Measurements from ENCODE around the gene TLX1.

Gene TLX1

DNA sequence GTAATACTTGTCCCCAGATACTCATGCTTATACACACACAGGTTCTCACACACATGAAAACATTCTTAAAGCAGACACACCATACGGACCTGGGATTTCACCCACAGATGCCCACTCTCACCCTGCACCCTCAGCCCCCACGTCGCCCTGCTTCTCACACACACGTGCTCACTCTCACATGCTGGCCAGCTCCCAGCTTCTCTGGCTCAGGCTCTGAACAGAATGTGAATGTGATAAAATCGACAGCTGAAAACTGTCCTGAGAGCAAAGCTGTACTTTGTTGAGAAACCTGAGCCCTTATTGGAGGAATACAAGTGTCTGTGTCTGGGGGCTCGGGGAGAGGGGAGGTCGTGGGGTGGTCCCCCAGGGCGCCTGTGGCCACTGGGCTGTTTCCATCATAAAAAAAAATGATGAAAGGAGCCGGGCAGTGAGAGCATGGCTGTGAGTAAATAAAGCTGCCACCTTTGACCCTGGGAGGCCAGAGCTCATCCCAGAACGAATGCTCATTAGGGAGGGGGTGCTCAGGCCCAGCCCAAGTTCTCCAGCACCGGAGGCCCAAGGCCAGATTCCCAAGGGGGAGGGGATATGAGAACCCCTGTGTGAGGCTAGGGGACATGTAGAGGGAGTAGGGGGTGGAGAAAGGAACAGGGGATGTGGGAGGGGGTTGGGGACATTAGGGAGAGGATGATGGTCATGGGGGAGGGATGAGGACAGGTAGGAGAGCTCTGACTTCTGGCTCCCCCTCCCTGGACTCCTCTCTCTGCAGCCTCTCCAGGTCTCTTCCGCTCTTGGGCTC, 18.1 kb upstream of the TLX1 start:
- DNase-seq (ENCODE audit: low spot score): no peak

GRCh38 chr10:101113890-101114403, 17.2 kb upstream of the TLX1 start:
- no peak for DNase-seq (ENCODE audit: low spot score)

- no peak for DNase-seq (ENCODE audit: low spot score)
These were observed 16.5 kb upstream of the TLX1 start for GRCh38 chr10:101114646-101115045.

DNA sequence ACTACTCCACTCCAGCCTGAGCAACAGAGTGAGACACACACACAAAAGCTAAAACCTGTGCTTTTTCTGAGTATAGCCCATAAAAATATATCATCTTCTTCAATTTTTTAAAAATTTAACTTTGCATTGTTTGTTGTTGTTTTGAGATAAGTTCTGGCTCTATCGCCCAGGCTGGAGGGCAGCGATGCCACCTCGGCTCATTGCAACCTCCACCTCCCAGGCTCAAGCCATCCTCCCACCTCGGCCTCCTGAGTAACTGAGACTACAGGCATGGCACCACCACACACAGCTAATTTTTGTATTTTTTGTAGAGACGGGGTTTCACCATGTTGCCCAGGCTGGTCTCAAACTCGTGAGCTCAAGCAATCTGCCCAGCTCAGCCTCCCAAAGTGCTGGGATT, 14.3 kb upstream of the TLX1 start:
- no peak for DNase-seq (ENCODE audit: low spot score)

DNA sequence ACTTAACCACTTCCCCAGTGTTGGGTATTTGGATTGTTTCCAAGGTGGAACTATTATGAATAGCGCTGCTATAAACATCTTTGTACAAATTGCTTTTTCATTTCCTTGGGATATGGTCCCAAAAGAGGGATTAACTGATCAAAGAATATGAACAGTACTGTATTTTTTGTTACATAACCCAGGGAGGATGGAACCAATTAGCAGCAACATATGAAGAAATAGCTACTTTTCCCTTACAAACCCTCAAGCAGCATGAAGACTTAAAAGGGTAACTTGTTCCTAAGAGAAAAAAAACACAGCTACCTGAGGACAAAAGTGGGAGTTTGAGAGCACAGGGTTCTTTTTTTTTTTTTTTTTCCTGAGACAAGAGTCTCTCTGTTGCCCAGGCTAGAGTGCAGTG, 13.1 kb upstream of the TLX1 start:
- no peak for DNase-seq (ENCODE audit: low spot score)

DNA sequence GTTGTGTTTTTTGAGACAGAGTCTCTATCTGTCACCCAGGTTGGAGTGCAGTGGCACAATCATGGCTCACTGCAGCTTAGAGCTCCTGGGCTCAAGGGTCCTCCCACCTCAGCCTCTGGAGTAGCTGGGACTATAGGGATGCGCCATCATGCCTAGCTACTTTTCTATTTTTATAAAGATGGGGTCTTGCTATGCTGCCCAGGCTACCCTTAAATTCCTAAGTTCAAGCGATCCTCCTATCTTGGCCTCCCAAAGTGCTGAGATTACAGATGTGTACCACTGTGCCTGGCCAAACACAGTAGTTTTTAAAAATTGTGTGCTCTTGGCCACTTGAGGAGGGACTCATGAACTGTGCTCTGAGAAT, 10.6 kb upstream of the TLX1 start:
- no peak for DNase-seq (ENCODE audit: low spot score)

DNA sequence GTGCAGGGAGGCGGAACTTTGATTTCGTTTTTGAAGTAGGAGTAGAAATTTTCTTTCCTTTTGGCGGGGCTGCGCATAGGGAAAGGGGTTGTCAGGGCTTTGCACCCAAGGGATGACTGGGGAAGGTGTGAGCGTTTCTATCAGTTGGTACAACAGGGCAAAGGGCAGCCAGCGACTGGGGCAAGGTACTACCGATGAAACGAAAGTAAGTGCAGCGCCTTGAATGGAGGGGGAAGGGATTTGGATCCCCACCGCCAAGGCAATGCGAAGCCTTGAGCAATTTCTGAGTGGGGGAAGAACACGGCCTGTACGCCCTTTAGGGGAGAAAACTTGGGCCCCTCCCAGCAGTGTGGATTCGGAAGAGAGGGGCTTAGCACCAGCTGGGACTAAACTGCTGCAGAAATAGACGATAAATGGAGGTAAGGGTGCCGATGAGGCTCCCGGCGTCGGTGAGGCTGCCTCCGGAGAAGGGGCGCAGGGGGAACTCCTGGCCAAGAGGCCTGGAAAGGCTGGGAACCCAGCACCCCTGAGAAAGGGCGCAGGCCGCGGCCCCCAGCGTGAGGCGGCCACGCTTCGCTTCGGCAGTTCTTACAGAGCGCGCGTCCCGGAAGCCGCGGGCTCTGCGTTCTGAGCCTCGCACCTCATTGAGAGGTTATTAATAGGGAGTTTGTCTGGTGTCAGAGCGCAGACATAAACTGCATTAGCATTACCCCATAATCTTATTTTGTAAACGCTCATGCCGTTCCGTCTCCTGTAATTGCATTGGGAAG, 10.0 kb upstream of the TLX1 start:
- DNase-seq (ENCODE audit: low spot score): peak; percentile 53

DNA sequence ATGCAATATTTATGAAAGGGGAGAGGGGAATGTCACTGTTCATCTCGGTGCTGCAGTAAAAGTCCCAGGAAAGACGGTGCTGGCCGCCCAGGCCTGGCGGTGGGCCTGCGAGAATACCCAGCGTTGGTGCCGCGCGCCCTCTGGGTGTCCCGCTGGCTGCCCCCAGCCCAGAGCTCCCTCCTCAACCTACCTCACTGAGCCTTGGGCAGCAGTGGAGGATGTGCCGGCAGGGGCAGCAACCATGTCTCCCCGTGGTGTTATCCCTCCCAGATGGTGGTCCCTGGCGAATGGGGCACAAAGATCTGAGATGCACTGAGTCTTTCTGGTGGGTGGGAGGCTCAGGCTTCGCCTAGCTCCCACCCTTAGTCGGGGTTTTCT, 9.5 kb upstream of the TLX1 start:
- no peak for DNase-seq (ENCODE audit: low spot score)

- DNase-seq (ENCODE audit: low spot score): no peak
These were observed 8.6 kb upstream of the TLX1 start for GRCh38 chr10:101122270-101123084.

DNA sequence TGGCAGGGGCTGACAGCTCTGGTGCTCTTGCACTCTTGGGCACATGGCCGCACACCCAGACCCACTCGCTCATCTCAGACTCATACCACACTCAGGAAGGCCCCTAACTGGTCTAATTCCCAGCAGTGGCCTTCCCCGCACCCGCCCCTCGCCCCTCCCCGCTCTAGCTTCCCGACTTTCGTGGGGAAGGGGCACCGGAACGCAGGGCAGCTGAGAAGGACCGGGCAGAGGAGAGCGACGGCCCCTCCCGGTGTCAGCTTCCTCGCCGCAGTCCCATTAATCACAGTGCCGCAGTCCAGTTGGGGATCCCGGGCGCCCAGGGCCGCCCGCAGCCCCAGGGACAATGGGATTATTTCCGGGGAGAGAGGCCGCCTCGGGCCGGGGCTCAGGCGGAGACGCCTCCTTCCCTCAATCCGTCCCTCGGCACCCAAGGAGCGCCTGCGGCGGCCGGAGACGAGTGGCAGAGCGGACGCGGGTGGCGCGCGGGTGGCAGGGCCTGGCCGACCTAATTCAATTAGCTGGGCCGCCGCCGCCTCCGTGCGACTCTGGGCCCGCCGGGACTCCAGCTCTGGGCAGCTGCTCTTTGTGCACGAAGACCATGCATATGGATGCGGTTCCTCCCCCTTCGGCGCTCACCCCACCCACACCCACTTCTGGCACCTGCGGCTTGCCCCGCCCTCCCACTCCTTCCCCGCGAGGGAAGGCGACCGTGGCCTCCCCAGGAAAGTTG, 7.8 kb upstream of the TLX1 start:
- no peak for DNase-seq (ENCODE audit: low spot score)

DNA sequence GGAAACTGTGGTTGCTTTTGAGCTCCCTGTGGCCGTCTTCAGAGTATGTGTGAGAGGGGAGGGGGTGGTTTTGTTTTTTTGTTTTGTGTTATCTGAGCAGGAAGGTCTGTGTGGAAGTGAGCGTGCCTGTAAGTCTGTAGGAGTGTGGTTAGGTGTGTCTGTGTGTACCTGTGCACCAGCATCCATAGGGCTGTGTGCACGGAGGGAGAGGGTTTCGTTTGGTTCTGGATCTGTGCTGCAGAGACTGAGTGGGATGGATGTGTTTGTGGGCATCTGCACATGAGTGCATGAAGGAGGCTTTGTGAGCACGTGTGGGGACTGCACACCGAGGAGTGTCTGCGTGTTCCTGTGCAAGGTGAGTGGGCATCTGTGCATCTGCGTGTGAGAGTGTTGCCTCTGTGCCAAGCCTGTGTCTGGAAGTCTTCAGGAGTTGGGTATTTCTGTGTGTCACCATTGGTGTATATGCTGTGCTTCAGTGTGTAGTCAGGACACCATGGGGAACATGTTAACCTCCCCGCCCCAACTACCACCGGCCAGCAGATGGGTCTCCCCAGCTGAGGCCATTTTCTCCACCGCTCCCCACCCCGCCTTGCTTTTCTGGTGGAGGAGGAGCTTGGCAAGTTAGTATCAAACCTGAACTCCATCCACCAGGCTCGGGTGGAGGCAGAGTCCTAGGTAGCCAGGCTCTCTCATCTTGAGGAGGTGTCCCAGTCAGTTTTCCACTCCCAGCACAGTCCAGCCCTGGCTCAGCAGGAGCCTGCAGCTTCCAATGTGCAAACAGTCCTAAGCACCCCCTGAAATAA, 7.1 kb upstream of the TLX1 start:
- no peak for DNase-seq (ENCODE audit: low spot score)

DNA sequence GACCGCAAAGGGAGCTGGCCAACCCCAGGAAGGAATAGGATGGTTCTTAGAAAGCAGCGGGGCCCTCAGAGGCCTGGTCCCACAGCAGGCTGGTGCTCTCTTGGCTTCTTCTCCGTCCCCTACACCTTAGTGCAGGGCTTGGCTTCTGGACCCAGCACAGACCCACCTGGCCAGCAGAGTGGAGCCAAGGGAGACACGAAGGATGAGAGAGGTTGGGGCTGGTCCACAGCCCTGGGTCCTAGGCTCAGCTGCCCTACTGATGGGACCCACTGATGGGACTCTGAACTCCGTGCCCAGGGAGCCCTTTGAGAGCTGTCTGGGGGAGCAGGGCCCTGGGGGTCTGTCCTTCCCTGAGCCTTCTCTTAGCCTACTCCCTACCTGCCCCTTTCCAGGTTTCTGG, 6.2 kb upstream of the TLX1 start:
- DNase-seq (ENCODE audit: low spot score): no peak

- DNase-seq (ENCODE audit: low spot score): no peak
These were observed 4.1 kb upstream of the TLX1 start for GRCh38 chr10:101126684-101127628.

DNA sequence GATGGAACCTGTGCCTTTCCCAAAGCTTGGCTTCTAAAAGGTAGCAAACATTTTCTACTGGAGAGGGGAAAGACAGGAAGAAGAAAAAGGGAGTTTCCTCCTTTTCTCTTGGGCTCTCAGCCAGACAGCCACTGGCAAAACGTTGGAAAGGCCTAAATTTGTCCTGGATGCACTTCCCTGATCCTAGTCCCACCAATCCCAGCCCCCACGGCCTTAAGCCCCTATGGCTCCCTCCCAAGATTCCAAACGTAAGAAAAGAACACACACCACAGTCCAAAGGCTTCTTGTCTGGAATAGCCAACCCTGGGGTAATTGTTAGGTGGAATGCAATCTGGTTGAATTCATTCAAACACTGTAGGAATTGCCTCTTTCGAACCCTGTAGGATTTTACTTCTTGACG, 959 bp upstream of the TLX1 start:
- DNase-seq (ENCODE audit: low spot score): no peak

DNA sequence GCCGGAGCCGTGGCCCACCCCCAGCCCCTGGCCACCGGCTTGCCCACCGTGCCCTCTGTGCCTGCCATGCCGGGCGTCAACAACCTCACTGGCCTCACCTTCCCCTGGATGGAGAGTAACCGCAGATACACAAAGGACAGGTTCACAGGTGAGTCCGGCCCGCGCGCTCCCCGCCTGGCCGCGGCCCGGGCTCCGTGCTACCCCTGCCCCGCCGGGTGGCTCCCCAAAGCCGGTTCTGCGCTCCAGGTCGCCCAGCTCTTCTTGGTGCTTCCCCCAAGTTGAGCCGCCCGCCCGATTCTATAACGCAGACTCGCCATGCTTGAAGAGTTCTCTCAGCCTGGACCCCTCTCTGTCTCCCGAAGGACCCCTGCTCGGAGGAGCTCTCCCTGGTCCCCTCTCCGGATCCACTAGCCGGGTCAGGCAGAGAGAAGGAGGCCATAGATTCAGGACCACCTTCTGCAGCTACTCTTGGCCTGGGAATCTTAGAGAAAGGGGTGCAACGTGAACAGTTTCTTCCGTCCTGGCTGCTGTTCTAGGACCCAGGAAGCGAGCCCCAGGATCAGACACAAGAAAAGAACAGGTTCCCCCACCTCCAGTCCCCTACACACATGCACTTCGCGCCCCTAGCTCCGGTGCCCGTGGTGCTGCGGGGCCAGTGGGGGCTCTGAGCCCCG, 999 bp downstream of the TLX1 start:
- DNase-seq (ENCODE audit: low spot score): no peak

- DNase-seq (ENCODE audit: low spot score): no peak
These were observed 1.8 kb downstream of the TLX1 start for GRCh38 chr10:101132636-101133473.

DNA sequence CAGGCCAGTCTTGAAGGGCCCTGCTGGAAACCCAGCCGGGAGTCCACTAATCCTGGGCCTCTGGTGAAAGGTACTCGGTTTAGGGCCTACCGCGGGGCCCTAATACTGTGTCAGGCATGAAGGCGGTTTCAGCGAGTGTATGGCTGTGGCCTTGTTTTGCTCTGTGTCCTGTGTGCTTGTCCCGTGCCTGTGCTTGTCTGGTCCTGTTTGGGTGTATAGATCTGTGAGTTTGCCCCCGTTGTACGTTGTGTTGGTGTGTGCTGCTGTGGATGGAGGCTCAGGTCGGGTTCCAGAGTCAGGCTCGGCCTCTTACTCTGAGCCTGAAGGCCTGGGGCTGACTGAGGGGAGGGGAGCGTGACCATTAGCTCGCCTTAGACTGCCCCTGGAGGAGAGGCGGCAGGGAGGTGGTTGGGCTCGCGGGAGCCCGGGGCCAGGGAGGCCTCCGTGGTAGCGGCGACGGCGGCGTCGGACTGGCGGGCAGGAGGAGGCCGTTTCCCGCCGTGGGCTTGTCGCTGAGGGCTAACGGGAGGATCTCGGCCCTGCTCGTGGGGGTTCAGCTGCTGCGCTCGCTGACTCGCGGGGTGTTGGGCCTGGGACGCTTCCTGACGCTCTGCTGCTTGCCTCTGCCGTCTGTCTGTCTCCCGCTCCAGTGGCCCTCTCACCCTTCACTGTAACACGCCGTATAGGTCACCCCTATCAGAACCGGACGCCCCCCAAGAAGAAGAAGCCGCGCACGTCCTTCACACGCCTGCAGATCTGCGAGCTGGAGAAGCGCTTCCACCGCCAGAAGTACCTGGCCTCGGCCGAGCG, 2.6 kb downstream of the TLX1 start:
- no peak for DNase-seq (ENCODE audit: low spot score)

All from LoVo (cell line).